ENCODE results near the gene KCTD21.
A peak's percentile ranks its signal among the peaks of the same experiment; 100 is the strongest.
"Not testable (repeated sequence)": the region's sequence is repeated elsewhere in the genome, so short reads cannot be mapped to it uniquely, and the experiment has no call there.

KCTD21 gene

DNA sequence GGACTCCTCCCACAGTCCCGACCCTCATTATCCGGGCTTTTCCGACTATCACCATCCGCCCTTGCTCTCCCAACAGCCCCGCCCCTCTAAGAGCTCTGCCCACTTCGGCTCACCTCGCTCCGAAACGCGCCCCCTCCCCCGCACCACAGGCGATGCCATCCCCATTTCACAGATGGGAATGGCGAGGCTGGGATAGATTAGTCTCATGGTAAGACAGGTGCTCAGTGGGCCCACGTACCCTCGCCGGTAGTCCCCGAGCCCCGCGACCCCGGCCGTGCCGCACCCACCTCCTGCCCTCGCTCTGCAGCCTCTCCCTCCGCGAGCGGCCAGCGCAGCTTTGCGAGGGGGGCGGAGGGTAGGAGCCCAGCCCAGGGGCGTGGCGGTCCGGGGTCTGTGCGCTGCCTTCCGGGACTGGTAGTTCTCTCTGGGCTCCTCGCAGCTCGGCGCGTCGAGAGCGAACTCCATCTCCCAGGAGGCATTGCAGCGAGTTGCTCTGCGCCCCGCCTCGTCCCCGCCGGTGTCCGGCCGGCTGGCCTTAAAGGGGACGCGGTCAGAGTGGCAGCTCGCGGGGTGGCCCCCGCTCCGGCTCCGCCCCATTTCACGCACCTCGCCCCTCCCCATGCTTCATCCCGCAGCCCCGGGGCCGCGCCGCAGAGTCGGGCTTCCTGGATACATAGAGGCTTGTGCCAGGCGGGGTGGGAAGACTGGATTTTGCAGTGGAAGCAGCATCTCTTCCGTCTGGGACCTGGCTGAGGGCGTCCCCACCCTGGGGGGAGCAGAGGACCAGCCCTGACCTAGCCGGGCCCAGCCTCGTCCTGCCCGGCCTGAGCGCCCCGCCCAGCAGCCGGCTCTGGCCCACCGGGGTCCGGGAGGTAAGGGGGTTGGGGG lies at the start of gene KCTD21, which contains the start of gene USP35:
Gene KCTD21 (minus strand): TSS at position 341 of the 888 bp plus-strand sequence. CDS start 14,072 bp downstream, outside the sequence.
Gene USP35 (plus strand): TSS at position 634 of the 888 bp plus-strand sequence. CDS start 7,327 bp downstream, outside the sequence.
- no peak for TF ChIP-seq CTCF (IDR thresholded peaks at IDR 0.05; ENCODE audit: low read depth, low read length)
- in situ Hi-C loops (cut with HindIII; ENCODE audit: low sequenced_read_pairs): no loop called here
- peak; percentile 97 for DNase-seq (ENCODE audit: low read depth, low spot score)

GRCh38 chr11:78237293-78238046 lies 49.0 kb upstream of the KCTD21 start:
- no peak for DNase-seq (ENCODE audit: low read depth, low spot score)
- H3K4me3 ChIP-seq (ENCODE audit: low read depth, low read length): no peak overlapping the region
- TF ChIP-seq CTCF (IDR thresholded peaks at IDR 0.05; ENCODE audit: low read depth, low read length): no peak
- in situ Hi-C loops (cut with HindIII; ENCODE audit: low sequenced_read_pairs): no loop called here

More for the DNA sequence above, at the start of gene KCTD21, which contains the start of gene USP35:
- peak within 1 kb of the TSS; percentile 87 for H3K4me3 ChIP-seq (ENCODE audit: low read depth, low read length)

DNA sequence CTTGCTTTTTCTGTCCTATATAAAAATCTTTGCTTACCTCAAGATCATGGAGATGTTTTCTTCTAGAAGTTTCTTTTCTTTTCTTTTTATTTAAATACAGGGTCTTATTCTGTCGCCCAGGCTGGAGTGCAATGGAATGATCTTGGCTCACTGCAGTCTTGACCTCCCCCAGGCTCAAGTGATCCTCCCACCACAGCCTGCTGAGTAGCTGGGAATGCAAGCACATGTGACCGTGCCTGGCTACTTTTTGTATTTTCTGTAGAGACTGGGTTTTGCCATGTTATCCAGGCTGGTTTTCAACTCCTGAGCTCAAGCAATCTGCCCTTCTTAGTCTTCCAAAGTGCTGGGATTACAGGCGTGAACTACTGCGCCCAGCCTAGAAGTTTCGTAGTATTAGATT lies 45.6 kb upstream of the KCTD21 start:
- in situ Hi-C loops (cut with HindIII; ENCODE audit: low sequenced_read_pairs): no loop called here
- DNase-seq (ENCODE audit: low read depth, low spot score): no peak
- TF ChIP-seq CTCF (IDR thresholded peaks at IDR 0.05; ENCODE audit: low read depth, low read length): no peak
- H3K4me3 ChIP-seq (ENCODE audit: low read depth, low read length): no peak overlapping the region

GRCh38 chr11:78233046-78233445 lies 44.6 kb upstream of the KCTD21 start:
- in situ Hi-C loops (cut with HindIII; ENCODE audit: low sequenced_read_pairs); H3K4me3 ChIP-seq (ENCODE audit: low read depth, low read length); DNase-seq (ENCODE audit: low read depth, low spot score): not testable (repeated sequence)

GRCh38 chr11:78231962-78232501 lies 43.6 kb upstream of the KCTD21 start:
- no peak for TF ChIP-seq CTCF (IDR thresholded peaks at IDR 0.05; ENCODE audit: low read depth, low read length)
- DNase-seq (ENCODE audit: low read depth, low spot score): peak; percentile 63
- in situ Hi-C loops (cut with HindIII; ENCODE audit: low sequenced_read_pairs): no loop called here
- H3K4me3 ChIP-seq (ENCODE audit: low read depth, low read length): no peak overlapping the region

DNA sequence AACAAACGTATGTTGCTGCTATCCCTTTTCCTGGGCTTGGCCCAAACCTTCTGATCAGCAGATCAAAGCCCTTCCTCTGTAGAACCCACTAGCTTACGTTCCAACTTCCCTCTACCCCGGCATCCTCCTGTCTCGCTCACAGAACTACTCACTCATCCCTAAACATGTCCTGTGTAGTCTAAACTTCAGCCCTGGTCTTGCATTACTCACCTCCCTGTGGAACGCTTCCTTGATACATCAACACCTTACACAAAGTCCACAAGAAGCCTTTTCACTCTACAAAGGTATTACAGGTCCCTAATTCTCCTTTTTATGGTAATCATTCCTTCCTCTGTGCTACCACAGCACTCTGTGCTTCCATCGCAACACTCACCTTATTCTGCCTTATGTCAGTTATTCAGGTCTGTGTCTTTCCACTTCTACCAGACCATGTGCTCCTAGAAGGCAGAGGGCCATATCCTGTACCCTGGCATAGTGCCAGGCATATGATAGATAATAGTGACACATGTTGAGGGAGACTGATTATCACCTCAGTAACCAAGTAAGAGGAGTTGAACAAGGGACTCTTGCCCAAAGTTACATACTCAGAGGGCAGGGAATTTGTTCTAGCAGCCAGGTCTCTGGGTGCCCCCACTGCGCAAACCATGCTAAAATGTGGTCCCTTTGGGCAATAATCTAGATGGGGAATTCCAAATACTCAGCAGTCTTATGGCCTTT lies 41.9 kb upstream of the KCTD21 start:
- no peak for TF ChIP-seq CTCF (IDR thresholded peaks at IDR 0.05; ENCODE audit: low read depth, low read length)
- no peak for DNase-seq (ENCODE audit: low read depth, low spot score)
- in situ Hi-C loops (cut with HindIII; ENCODE audit: low sequenced_read_pairs): no loop called here
- H3K4me3 ChIP-seq (ENCODE audit: low read depth, low read length): no peak overlapping the region
